Measurements from ENCODE around the gene TNFSF13. TPM values are rescaled to one million over a fixed set of nuclear protein-coding genes. Genes with fewer than 3 reads are reported as not detected.
"Not testable (repeated sequence)": the region's sequence is repeated elsewhere in the genome, so short reads cannot be mapped to it uniquely, and the experiment has no call there.

Gene TNFSF13
- polyA plus RNA-seq, 4 donors, result 12.8 to 15.9 (median 14.5) TPM

DNA sequence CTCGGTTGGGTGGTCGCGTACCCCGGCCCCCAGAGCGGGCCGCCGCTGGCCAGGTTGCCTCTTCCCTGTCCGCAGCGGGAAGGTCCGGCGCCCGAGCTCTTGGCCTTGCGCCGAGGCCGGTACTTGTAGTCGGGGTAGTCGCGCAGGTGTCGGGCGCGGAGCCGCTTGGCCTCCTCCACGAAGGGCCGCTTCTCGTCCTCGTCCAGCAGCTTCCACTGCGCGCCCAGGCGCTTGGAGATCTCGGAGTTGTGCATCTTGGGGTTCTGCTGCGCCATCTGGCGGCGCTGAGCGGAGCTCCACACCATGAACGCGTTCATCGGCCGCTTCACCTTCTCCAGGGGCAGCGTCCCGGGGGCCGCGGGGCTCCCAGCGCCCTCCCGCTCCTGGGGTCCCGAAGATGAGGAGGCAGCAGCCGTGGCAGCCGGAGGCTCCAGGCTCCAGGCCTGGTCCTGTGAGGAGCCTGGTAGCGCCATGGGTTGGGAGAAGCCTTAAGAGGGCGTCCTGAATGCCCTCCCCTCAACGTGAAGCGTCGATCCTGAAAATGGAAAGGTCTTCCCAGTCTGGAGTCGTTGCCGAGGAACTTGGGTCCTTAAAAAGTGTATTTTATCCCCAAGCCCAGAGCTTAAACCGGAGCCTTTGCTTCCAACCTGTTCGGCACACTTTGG lies 30.8 kb downstream of the TNFSF13 start:
- DNase-seq (ENCODE audit: low read depth in 4 of 4, low spot score in 2 of 4), result peak in 2 of 4 donors; percentile 74 to 82

DNA sequence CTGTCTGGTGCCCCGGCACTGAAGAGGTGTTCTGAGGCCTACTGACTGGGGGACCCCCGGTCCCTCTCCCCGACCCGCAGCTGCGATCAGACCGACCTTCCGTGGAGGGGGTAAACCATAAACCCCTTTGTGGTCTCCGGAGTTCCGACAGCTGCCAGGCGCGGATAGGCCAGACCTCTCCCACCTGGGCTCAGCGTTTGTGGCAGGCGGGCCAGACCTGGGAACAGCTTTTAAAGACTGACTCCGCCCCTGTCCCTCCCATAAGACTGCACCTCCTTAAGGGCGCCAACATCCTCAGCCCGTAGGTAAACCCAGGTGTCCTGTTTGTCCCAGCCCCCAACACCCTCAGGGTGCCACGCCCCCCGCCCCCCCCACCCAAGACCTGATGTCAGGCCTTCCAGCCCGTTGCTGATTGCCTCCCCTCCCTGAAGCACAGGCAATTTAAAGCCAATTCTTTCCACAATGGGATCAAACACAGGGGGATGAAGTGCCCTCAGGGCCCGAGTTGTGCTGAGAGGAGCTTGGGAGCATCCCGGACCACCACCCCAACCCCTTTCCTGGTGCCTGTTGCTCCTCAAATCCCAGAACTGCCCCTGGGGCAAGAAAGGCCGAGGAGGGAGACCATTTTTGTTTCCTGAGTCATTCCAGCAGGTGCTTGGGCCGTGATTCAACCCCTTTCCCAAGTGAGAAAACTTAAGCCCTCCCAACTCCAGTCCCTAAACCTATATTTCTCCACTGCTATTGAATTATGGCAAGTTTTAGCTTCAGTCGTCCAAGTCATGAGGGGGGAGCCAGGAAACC lies 31.5 kb downstream of the TNFSF13 start, which contains the start of gene SOX15:
Gene SOX15 (minus strand): TSS at position 204 of the 801 bp plus-strand sequence. CDS start 418 bp downstream, outside the sequence.
- no peak for DNase-seq (ENCODE audit: low read depth in 4 of 4, low spot score in 2 of 4)

DNA sequence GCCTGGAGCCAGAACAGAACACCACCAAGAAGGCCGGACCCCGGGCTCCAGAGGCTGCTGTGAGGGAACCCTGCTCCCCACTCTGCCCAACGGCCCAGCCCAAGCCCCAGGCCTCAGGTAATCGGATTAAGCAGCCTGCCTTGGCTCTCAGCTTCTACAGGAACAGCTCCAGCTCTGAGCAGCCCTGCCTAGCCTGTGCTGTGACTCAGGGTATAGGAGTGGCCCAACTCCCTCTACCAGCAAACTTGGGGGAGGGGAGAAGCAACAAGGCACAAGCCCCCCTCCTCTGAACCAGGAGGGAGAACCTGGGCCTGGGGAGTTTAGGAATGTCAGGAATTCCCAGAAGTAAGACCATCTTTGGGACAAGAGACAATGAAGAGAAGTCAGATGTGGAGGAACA lies 32.2 kb downstream of the TNFSF13 start:
- no peak for DNase-seq (ENCODE audit: low read depth in 4 of 4, low spot score in 2 of 4)

DNA sequence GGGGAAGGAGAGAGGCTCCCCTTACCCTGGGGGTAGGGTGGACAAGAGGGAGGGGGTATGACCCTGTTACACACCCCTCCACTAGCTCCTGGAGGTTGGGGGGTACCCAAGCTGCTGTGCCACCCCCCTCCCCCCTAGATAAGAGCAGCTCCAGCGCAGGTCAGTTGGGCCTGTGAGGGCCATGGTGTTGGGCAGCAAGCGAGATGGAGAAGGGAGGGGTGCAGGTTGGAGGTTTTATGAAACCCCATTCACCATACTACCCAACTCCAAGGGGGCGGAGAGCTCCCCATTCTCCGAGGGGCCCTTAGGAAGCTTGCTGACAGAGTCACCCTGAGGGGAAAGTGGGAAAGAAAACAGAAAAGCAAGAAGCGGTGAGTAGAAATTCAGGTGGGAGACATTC lies 33.0 kb downstream of the TNFSF13 start:
- DNase-seq (ENCODE audit: low read depth in 4 of 4, low spot score in 2 of 4), result no peak

DNA sequence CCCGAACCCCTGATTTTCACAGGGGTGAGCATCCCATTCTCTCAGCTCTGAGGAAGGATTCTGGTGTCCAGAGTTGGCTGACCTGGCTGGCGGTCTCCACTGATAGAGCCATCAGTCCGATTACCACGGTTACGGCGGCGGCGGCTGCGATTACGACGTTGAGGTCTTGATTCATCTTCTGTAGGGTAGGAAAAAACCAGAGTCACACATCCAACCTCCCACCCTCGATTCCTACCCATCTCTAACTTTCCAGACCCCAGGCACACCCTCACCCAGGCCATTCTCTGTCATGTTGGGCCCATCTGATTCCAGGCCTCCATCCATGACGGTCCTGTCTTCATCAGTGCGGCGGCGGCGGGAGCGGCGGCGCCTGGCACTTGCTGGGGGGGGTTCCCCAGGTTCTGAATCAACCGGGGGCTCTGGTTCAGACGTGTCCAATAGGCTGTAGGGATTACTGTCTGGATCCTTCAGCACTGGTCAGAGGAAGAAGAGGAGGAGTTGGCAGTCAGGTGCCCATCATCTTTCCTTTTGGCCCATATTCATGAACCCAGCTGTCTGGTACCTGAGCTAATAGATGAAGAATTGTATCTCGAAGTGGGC lies 34.0 kb downstream of the TNFSF13 start:
- DNase-seq (ENCODE audit: low read depth in 4 of 4, low spot score in 2 of 4), result no peak

DNA sequence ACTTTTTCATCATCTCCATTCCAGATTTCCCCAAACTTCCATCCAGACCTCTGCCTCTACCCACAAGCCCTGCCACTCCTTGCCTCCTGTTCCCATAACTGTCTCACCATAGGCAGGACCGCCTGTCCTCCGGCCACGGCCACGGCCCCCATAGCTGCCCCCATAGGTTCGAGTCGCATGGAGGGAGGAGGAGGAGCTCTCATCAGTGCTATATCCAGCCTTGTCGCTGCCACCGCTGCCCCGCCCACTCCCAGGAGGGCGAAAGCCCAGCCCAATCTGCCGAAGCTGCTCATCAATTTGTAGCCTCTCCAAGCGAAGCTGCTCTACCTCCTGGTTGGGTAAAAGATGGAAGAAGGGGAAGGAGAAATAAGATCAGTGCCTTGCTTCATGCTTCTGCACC lies 34.7 kb downstream of the TNFSF13 start:
- no peak for DNase-seq (ENCODE audit: low read depth in 4 of 4, low spot score in 2 of 4)

DNA sequence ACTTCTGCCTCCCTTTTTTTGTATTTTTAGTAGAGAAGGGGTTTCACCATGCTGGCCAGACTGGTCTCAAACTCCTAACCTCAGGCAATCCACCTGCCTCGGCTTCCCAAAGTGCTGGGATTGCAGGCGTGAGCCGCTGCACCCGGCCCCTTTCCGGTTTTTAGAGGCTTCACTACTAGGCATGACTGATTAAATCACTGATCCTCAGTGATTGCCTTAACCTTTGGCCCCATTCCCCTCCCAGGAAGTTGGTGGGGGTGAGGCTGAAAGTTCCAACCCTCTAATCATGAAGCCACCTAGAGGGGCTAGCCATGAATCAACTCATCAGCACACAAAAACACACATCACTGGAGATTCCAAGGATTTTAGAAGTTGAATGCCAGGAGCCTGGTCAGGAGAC lies 39.0 kb downstream of the TNFSF13 start:
- DNase-seq (ENCODE audit: low read depth in 4 of 4, low spot score in 2 of 4), result not testable (repeated sequence)

DNA sequence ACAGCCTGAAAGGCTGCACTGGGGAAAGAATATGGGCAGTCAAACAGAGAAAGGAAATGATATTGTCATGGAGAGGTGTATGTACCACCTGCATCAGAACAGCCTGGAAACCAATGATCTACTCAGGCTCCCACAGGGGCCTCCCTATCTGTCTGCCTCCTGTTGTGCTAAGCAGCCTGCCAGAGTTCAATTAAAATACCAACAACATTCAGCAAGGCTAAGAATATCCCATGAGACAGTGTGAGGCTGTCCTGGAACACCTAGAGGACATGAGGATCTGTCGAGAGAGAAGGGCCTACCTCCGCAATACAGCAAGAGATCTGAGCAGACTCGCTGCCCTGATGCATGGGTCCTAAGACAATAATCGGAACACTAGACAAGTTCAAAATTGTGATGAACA lies 47.7 kb downstream of the TNFSF13 start:
- no peak for DNase-seq (ENCODE audit: low read depth in 4 of 4, low spot score in 2 of 4)

DNA sequence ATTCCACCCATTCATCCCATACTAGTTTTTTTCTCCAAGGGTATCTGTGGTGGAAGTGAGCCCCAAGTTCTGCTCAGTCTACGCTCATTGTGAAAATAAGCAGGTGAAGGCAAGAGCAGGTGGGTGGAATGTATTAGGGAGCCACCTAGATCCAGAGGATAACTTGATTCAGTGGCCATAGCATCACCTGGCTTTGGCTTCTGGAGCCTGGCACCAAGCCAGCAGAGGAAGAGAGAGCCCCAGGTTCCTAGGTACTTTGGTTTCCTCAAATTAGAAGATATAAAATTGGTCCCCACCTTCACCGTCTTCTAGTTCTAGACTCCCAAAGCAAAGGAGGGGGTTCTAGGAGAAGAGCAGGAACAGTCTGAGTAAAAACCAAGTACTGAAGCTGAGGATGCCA lies 52.1 kb downstream of the TNFSF13 start:
- DNase-seq (ENCODE audit: low read depth in 4 of 4, low spot score in 2 of 4), result no peak

Other genes with a start within 250 kb of the TNFSF13 start
- 100 to 1,000 TPM in 1 of 4 donors, 10 to 100 TPM in 3; 88.7 to 115 (median 95.8) TPM for gene GPS2, start 243.4 kb upstream of the TNFSF13 start, polyA plus RNA-seq (ENCODE audit: insufficient read length in 4 of 4)
- gene NEURL4, start 229.4 kb upstream of the TNFSF13 start, polyA plus RNA-seq (ENCODE audit: insufficient read length in 4 of 4), result 10 to 100 TPM; 25.4 to 39.7 (median 31.4) TPM
- gene ACAP1, start 222.2 kb upstream of the TNFSF13 start, polyA plus RNA-seq (ENCODE audit: insufficient read length in 4 of 4), result 10 to 100 TPM in 2 of 4 donors, 1 to 10 TPM in 2; 7.3 to 10.9 (median 10.0) TPM
- 10 to 100 TPM; 11.2 to 13.9 (median 12.5) TPM for gene KCTD11, start 206.6 kb upstream of the TNFSF13 start, polyA plus RNA-seq (ENCODE audit: insufficient read length in 4 of 4)
- gene TMEM95, start 203.6 kb upstream of the TNFSF13 start, polyA plus RNA-seq (ENCODE audit: insufficient read length in 4 of 4), result not detected
- gene TNK1, start 177.7 kb upstream of the TNFSF13 start, polyA plus RNA-seq (ENCODE audit: insufficient read length in 4 of 4), result 1 to 10 TPM; 3.1 to 7.9 (median 5.7) TPM
- 10 to 100 TPM; 27.8 to 51.2 (median 41.2) TPM for gene PLSCR3, start 164.2 kb upstream of the TNFSF13 start, polyA plus RNA-seq (ENCODE audit: insufficient read length in 4 of 4)
- 100 to 1,000 TPM in 1 of 4 donors, 10 to 100 TPM in 3; 82.2 to 108 (median 90.2) TPM for gene TMEM256, start 154.7 kb upstream of the TNFSF13 start, polyA plus RNA-seq (ENCODE audit: insufficient read length in 4 of 4)
- 10 to 100 TPM; 17.5 to 38.6 (median 30.2) TPM for gene NLGN2, start 150.9 kb upstream of the TNFSF13 start, polyA plus RNA-seq (ENCODE audit: insufficient read length in 4 of 4)
- gene SPEM1, start 138.4 kb upstream of the TNFSF13 start, polyA plus RNA-seq (ENCODE audit: insufficient read length in 4 of 4), result not detected
- gene SPEM2, start 133.1 kb upstream of the TNFSF13 start, polyA plus RNA-seq (ENCODE audit: insufficient read length in 4 of 4), result under 1 TPM in 1 of 4 donors, not detected in 3; 0.06 TPM
- not detected for gene SPEM3, start 129.9 kb upstream of the TNFSF13 start, polyA plus RNA-seq (ENCODE audit: insufficient read length in 4 of 4)
- gene TMEM102, start 123.3 kb upstream of the TNFSF13 start, polyA plus RNA-seq (ENCODE audit: insufficient read length in 4 of 4), result 1 to 10 TPM; 3.7 to 5.7 (median 4.8) TPM
- 1 to 10 TPM; 6.1 to 6.9 (median 6.4) TPM for gene FGF11, start 119.2 kb upstream of the TNFSF13 start, polyA plus RNA-seq (ENCODE audit: insufficient read length in 4 of 4)
- gene CHRNB1, start 113.7 kb upstream of the TNFSF13 start, polyA plus RNA-seq (ENCODE audit: insufficient read length in 4 of 4), result 10 to 100 TPM; 10.3 to 10.8 (median 10.6) TPM
- 10 to 100 TPM; 38.6 to 50.6 (median 44.2) TPM for gene ZBTB4, start 79.1 kb upstream of the TNFSF13 start, polyA plus RNA-seq (ENCODE audit: insufficient read length in 4 of 4)
- under 1 TPM in 2 of 4 donors, not detected in 2; 0.46 to 0.72 TPM for gene SLC35G6, start 77.3 kb upstream of the TNFSF13 start, polyA plus RNA-seq (ENCODE audit: insufficient read length in 4 of 4)
- 100 to 1,000 TPM; 101 to 163 (median 116) TPM for gene POLR2A, start 74.4 kb upstream of the TNFSF13 start, polyA plus RNA-seq (ENCODE audit: insufficient read length in 4 of 4)
- gene TNFSF12, start 9.7 kb upstream of the TNFSF13 start, polyA plus RNA-seq (ENCODE audit: insufficient read length in 4 of 4), result 10 to 100 TPM; 21.7 to 32.3 (median 28.3) TPM
- 10 to 100 TPM; 60.8 to 81.3 (median 74.9) TPM for gene SENP3, start 3.2 kb downstream of the TNFSF13 start, polyA plus RNA-seq (ENCODE audit: insufficient read length in 4 of 4)
- gene CD68, start 20.9 kb downstream of the TNFSF13 start, polyA plus RNA-seq (ENCODE audit: insufficient read length in 4 of 4), result 10 to 100 TPM; 33.6 to 64.0 (median 57.2) TPM
- gene MPDU1, start 25.1 kb downstream of the TNFSF13 start, polyA plus RNA-seq (ENCODE audit: insufficient read length in 4 of 4), result 100 to 1,000 TPM; 102 to 125 (median 121) TPM
- 1 to 10 TPM; 3.0 to 5.6 (median 4.0) TPM for gene SOX15, start 31.3 kb downstream of the TNFSF13 start, polyA plus RNA-seq (ENCODE audit: insufficient read length in 4 of 4)
- gene FXR2, start 56.1 kb downstream of the TNFSF13 start, polyA plus RNA-seq (ENCODE audit: insufficient read length in 4 of 4), result 10 to 100 TPM; 46.3 to 56.5 (median 52.4) TPM
- gene SAT2, start 69.1 kb downstream of the TNFSF13 start, polyA plus RNA-seq (ENCODE audit: insufficient read length in 4 of 4), result 100 to 1,000 TPM; 127 to 157 (median 133) TPM
- gene SHBG, start 71.4 kb downstream of the TNFSF13 start, polyA plus RNA-seq (ENCODE audit: insufficient read length in 4 of 4), result 1 to 10 TPM; 3.0 to 5.1 (median 4.0) TPM
- gene ATP1B2, start 92.2 kb downstream of the TNFSF13 start, polyA plus RNA-seq (ENCODE audit: insufficient read length in 4 of 4), result 10 to 100 TPM; 18.1 to 22.1 (median 21.1) TPM
- gene TP53, start 128.7 kb downstream of the TNFSF13 start, polyA plus RNA-seq (ENCODE audit: insufficient read length in 4 of 4), result 10 to 100 TPM; 63.1 to 78.2 (median 72.6) TPM
- gene WRAP53, start 129.7 kb downstream of the TNFSF13 start, polyA plus RNA-seq (ENCODE audit: insufficient read length in 4 of 4), result 10 to 100 TPM; 11.1 to 17.6 (median 15.6) TPM
- 10 to 100 TPM; 22.3 to 25.6 (median 23.7) TPM for gene EFNB3, start 146.5 kb downstream of the TNFSF13 start, polyA plus RNA-seq (ENCODE audit: insufficient read length in 4 of 4)
- under 1 TPM; 0.16 to 0.47 (median 0.34) TPM for gene DNAH2, start 159.0 kb downstream of the TNFSF13 start, polyA plus RNA-seq (ENCODE audit: insufficient read length in 4 of 4)

Measured in left renal cortex interstitium (tissue), 4 donors.